HG02943 (cell line): ENCODE measurements around the gene CDC123.
"Not testable (repeated sequence)": the region's sequence is repeated elsewhere in the genome, so short reads cannot be mapped to it uniquely, and the experiment has no call there.

Experiments
- ATAC-seq: cut with Tn5 transposase; IDR thresholded peaks from one replicate; pipeline ENCODE4 v1.9.1; 2021; ENCODE audit warnings: mild to moderate bottlenecking, low read depth, moderate library complexity; ENCODE audit not compliant: unreplicated experiment

CDC123 gene

DNA sequence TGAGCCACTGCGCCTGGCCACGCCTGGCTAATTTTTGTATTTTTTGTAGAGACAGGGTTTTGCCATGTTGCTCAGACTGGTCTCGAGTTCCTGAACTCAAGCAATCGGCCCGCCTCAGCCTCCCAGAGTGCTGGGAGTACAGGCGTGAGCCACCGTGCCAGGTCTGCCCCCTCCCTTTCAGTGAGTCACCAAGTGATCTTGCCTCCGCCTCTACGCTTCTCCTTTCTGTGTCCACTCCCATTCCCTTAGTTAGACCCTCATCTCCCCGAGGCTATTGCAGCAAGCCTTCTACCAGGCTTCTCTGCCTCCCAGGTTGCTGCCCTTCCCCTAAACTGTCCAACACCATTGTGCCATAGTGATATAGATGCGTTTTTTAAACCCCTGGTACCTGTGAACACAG is 32.9 kb downstream of the CDC123 start:
- ATAC-seq = no peak

DNA sequence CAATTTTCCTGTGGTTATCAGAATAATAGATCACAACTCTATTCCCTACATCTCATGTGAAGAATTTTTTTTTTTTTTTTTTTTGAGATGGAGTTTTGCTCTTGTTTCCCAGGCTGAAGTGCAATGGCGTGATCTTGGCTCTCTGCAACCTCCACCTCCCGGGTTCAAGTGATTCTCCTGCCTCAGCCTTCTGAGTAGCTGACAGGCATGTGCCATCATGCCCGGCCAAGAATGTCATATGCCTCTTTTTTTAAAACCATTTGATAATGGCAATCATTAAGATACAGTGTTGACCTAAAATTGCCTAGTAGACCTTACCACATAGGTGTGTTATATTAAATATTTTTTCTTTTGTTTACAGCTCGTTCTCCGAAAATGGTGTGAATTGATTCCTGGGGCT is 38.7 kb downstream of the CDC123 start:
- ATAC-seq = not testable (repeated sequence)

DNA sequence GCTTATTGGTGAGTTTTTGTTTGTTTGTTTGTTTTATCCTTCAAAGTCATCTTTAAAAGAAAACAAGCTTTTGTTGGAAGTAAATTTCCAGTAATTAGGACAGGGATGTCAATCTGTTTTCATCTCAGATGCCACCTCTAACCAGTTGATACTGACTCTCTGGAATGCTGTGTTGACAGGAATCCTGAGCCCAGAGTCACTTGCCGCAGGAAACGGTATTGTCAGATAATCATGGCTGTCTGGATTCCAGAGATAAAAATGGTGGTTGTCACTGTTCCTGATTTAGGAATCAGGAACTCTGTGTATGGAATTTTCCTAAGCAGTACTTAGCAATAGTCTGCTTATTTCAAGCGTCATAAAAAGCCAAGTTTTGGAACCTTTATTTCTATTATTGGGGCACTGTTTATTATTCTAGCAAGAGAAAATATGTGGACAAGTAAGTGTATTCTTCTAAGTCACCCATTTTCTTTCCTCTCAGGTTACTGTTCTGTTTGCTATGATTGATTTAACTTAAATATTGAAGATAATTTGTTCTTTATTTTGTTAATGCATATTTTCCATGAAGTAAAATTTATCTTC is 39.2 kb downstream of the CDC123 start:
- no peak for ATAC-seq

- no peak for ATAC-seq
Observed at GRCh38 chr10:12235796-12236195, 39.8 kb downstream of the CDC123 start.

DNA sequence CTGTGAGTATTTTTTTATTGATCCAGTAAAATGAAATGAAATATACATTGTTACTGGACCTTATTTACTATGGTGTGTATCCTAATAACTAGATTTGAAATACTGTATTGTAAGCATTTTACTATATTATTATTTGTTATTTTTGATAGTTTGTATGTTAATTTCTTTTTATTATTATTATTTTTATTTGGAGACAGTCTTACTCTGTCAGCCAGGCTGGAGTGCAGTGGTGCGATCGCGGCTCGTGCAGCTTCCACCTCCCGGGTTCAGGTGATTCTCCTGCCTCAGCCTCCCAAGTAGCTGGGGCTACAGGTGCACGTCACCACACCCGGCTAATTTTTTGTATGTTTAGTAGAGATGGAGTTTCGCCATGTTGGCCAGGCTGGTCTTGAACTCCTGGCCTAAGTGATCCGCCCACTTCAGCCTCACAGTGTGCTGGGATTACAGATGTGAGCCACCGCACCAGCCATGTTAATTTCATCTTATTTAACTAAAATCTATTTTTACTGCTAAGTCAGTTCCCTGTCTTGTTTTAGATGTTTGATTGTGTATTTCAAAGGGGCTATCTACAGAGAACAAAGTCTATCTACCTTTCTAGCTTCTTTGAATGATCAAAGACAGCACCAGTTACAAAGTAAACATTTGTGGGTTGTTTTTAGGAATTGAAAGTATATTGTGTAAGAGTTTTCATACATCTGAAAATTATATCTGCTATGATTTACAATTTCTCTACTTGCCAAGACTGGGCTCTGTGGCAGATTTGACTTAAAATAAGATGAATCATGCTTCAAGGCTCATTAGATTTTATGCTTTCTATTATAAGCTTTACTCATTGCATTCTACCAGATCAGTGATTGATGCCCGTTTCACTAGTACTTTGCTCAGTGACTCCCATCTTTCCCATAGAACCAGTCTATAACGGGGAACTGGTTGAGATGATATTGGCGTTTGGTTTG is 41.6 kb downstream of the CDC123 start:
- no peak for ATAC-seq

- ATAC-seq = no peak
Observed at GRCh38 chr10:12238821-12239220, 42.8 kb downstream of the CDC123 start.

- ATAC-seq = no peak
Observed at GRCh38 chr10:12241810-12242529, 46.0 kb downstream of the CDC123 start.

- no peak for ATAC-seq
Observed at GRCh38 chr10:12243864-12244620, 48.1 kb downstream of the CDC123 start.

DNA sequence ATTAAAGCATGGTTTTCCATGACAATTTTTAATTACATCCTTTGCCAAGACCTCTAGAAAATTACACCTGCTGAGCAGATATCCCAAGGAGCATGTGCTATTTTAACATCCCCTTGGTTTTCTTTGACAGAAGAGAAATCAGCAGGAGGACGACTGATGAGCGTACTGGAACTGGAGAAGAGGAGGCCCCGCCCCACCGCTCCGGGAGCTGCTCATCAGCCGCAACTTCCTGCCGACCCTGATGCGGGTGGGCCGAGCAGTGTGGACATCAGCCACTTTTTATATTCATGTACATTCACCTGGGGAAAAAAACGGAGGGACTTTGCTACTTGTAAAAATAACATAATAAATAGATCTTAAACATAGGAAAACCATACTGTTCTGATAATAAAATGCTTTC is 54.2 kb downstream of the CDC123 start:
- ATAC-seq = no peak

DNA sequence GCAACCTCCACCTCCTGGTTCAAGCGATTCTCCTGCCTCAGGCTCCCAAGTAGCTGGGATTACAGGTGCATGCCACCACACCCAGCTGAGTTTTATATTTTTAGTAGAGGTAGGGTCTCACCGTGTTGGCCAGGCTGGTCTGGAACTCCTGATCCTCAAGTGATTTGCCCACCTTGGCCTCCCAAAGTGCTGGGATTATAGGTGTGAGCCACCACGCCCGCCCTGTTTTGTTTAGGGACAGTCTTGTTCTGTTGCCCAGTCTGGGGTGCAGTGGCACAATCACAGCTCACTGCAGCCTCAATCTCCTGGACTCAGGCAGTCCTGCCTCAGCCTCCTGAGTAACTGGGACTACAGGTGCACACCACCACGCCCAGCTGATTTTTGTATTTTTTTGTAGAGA is 54.7 kb downstream of the CDC123 start:
- ATAC-seq = not testable (repeated sequence)

- no peak for ATAC-seq
Observed at GRCh38 chr10:12251581-12251980, 55.6 kb downstream of the CDC123 start.

- ATAC-seq = no peak
Observed at GRCh38 chr10:12252882-12253546, 57.0 kb downstream of the CDC123 start.

- no peak for ATAC-seq
Observed at GRCh38 chr10:12255048-12255447, 59.1 kb downstream of the CDC123 start.

GRCh38 chr10:12259988-12260387 is 64.0 kb downstream of the CDC123 start:
- no peak for ATAC-seq

GRCh38 chr10:12262278-12262981 is 66.4 kb downstream of the CDC123 start:
- no peak for ATAC-seq

GRCh38 chr10:12264204-12264940 is 68.4 kb downstream of the CDC123 start:
- ATAC-seq = peak; percentile 88

DNA sequence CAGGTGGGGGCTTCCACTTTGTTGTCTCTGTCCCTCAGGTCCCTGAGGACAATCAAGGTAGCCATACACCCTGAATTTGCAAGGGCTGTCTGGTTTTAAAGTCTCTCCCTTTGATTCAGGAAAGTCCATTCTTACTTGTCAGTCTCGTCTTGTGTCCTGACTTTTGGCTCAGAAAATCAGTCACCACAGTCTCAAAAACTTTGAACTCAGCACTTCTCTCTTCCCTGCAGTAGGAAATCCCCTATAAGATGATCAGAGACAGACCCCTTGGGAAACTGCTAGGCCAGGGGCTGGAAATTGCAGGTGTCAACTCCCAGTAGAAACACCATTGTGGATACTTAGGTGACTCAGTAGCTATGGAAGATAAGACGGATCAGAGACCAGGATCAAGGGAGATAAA is 73.1 kb downstream of the CDC123 start:
- no peak for ATAC-seq

GRCh38 chr10:12271210-12271540 is 75.2 kb downstream of the CDC123 start:
- no peak for ATAC-seq

DNA sequence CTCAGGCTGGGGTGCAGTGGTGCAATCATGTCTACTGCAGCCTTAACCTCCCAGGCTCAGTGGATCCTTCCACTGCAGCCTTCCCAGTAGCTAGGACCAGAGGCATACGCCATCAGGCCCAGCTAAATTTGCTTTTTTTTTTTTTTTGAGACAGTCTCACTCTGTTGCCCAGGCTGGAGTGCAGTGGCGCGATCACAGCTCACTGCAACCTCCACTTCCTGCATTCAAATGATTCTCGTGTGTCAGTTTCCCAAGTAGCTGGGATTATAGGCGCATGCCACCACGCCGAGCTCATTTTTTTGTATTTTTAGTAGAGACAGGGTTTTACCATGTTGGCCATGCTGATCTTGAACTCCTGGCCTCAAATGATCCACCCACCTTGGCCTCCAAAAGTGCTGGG is 81.9 kb downstream of the CDC123 start:
- ATAC-seq = not testable (repeated sequence)
